H9 (cell line): ENCODE data around the gene STAMBP. TPM values are rescaled to one million over a fixed set of nuclear protein-coding genes. Genes with fewer than 3 reads are reported as not detected.

Experiments
- DNase-seq: peaks from one replicate; pipeline ENCODE4 v3.0.0-alpha.2; 2017
- H2AFZ ChIP-seq: one replicate; pipeline ENCODE4 v1.6.1; 2013; ENCODE audit warnings: mild to moderate bottlenecking, low read length, control low read depth, moderate library complexity
- H2AK5ac ChIP-seq: 2 replicates; pipeline ENCODE4 v1.6.1; 2013; ENCODE audit warnings: low read length, control low read depth, mixed read lengths; ENCODE audit not compliant: insufficient read length
- H2BK120ac ChIP-seq: one replicate; pipeline ENCODE4 v1.6.1; 2013; ENCODE audit warnings: low read depth, mild to moderate bottlenecking, low read length, control low read depth, inconsistent platforms; ENCODE audit not compliant: poor library complexity, severe bottlenecking
- H2BK12ac ChIP-seq: 2 replicates; pipeline ENCODE4 v1.6.1; 2013; ENCODE audit warnings: low read length, control low read depth, mixed read lengths, low read depth; ENCODE audit not compliant: insufficient read length
- H2BK15ac ChIP-seq: 2 replicates; pipeline ENCODE4 v1.6.1; 2013; ENCODE audit warnings: low read depth, low read length, control low read depth
- H2BK20ac ChIP-seq: one replicate; pipeline ENCODE4 v1.6.1; 2013; ENCODE audit warnings: low read depth, mild to moderate bottlenecking, low read length, control low read depth, inconsistent platforms; ENCODE audit not compliant: poor library complexity, severe bottlenecking
- H2BK5ac ChIP-seq: 2 replicates; pipeline ENCODE4 v1.6.1; 2013; ENCODE audit warnings: low read length, control low read depth, mixed read lengths; ENCODE audit not compliant: insufficient read length
- H3K14ac ChIP-seq: 2 replicates; pipeline ENCODE4 v1.6.1; 2013; ENCODE audit warnings: low read length, control low read depth; ENCODE audit not compliant: insufficient read depth
- H3K18ac ChIP-seq: 2 replicates; pipeline ENCODE4 v1.6.1; 2013; ENCODE audit warnings: low read depth, mild to moderate bottlenecking, mixed read lengths, low read length, control low read depth; ENCODE audit not compliant: insufficient read length
- H3K23ac ChIP-seq: 2 replicates; pipeline ENCODE4 v1.6.1; 2013; ENCODE audit warnings: low read length, control low read depth, mixed read lengths, low read depth; ENCODE audit not compliant: insufficient read length
- H3K23me2 ChIP-seq: 2 replicates; pipeline ENCODE4 v1.6.1; 2013; ENCODE audit warnings: low read depth, mild to moderate bottlenecking, mixed read lengths, low read length, control low read depth; ENCODE audit not compliant: insufficient read length, poor library complexity, severe bottlenecking
- H3K27ac ChIP-seq: 2 replicates; pipeline ENCODE4 v1.5.1; 2013; ENCODE audit warnings: low read length, control low read depth, mixed read lengths, low read depth; ENCODE audit not compliant: insufficient read length
- H3K27me3 ChIP-seq: 2 replicates; pipeline ENCODE4 v1.6.1; 2013; ENCODE audit warnings: low read length, control low read depth, inconsistent platforms; ENCODE audit not compliant: insufficient read depth
- H3K4ac ChIP-seq: 2 replicates; pipeline ENCODE4 v1.6.1; 2013; ENCODE audit warnings: low read depth, mild to moderate bottlenecking, control low read depth, inconsistent platforms, low read length, moderate library complexity
- H3K4me1 ChIP-seq: 2 replicates; pipeline ENCODE4 v1.6.1; 2013; ENCODE audit warnings: low read length, control low read depth, inconsistent platforms; ENCODE audit not compliant: insufficient read depth
- H3K4me2 ChIP-seq: 2 replicates; pipeline ENCODE4 v1.6.1; 2013; ENCODE audit warnings: low read length, control low read depth, mixed read lengths; ENCODE audit not compliant: insufficient read length, insufficient read depth
- H3K56ac ChIP-seq: 2 replicates; pipeline ENCODE4 v1.6.1; 2013; ENCODE audit warnings: low read depth, mild to moderate bottlenecking, mixed read lengths, low read length, control low read depth; ENCODE audit not compliant: insufficient read length
- H3K79me1 ChIP-seq: 2 replicates; pipeline ENCODE4 v1.6.1; 2013; ENCODE audit warnings: low read depth, mild to moderate bottlenecking, moderate library complexity, low read length, control low read depth, inconsistent platforms; ENCODE audit not compliant: insufficient read depth, poor library complexity, severe bottlenecking
- H3K79me2 ChIP-seq: 2 replicates; pipeline ENCODE4 v1.6.1; 2013; ENCODE audit warnings: low read length, control low read depth, inconsistent platforms; ENCODE audit not compliant: insufficient read depth
- H3K9ac ChIP-seq: 2 replicates; pipeline ENCODE4 v1.6.1; 2013; ENCODE audit warnings: low read length, control low read depth, mixed read lengths; ENCODE audit not compliant: insufficient read length; ENCODE audit errors: extremely low read depth
- H3K9me3 ChIP-seq: one replicate; pipeline ENCODE4 v1.6.1; 2013; ENCODE audit warnings: low read depth, low read length, inconsistent platforms; ENCODE audit not compliant: control insufficient read depth
- H3T11ph ChIP-seq: one replicate; pipeline ENCODE4 v1.6.1; 2013; ENCODE audit warnings: mild to moderate bottlenecking, low read length, control low read depth, inconsistent platforms
- H4K20me1 ChIP-seq: one replicate; pipeline ENCODE4 v1.6.1; 2013; ENCODE audit not compliant: control insufficient read depth, insufficient read length, insufficient read depth
- H4K5ac ChIP-seq: 2 replicates; pipeline ENCODE4 v1.6.1; 2013; ENCODE audit warnings: low read depth, mild to moderate bottlenecking, mixed read lengths, low read length, control low read depth; ENCODE audit not compliant: insufficient read length
- H4K8ac ChIP-seq: replicated peaks from 2 replicates; pipeline ENCODE4 v1.6.1; 2013; ENCODE audit warnings: low read length, control low read depth, mixed read lengths, low read depth; ENCODE audit not compliant: insufficient read length
- H4K91ac ChIP-seq: 2 replicates; pipeline ENCODE4 v1.6.1; 2013; ENCODE audit warnings: low read depth, mild to moderate bottlenecking, moderate library complexity, mixed read lengths, low read length, control low read depth; ENCODE audit not compliant: insufficient read length
- H3K27ac Mint-ChIP-seq, 3 experiments: 2 replicates in 2 of 3; 3 replicates in 1 of 3; pipeline ENCODE4 v1.8.0; 2020 to 2021; ENCODE audit warnings: mixed read lengths in 3 of 3, mild to moderate bottlenecking in 1 of 3, moderate library complexity in 1 of 3
- H3K27me3 Mint-ChIP-seq: 2 replicates; pipeline ENCODE4 v1.8.0; 2021; ENCODE audit warnings: low read depth, mild to moderate bottlenecking, moderate library complexity, mixed read lengths
- H3K36me3 Mint-ChIP-seq, 3 experiments: 2 replicates in 2 of 3; 3 replicates in 1 of 3; pipeline ENCODE4 v1.8.0; 2020 to 2021; ENCODE audit warnings: low read depth in 3 of 3, mixed read lengths in 3 of 3; ENCODE audit not compliant: insufficient read depth in 1 of 3
- H3K4me1 Mint-ChIP-seq, 2 experiments: 2 replicates each; pipeline ENCODE4 v1.8.0; 2020; ENCODE audit warnings: mixed read lengths in 2 of 2
- H3K4me3 Mint-ChIP-seq, 2 experiments: 2 replicates in 1 of 2; 3 replicates in 1 of 2; pipeline ENCODE4 v1.8.0; 2020 to 2021; ENCODE audit warnings: mild to moderate bottlenecking in 2 of 2, mixed read lengths in 2 of 2, moderate library complexity in 1 of 2
- H3K9me3 Mint-ChIP-seq, 2 experiments: 2 replicates in 1 of 2; 3 replicates in 1 of 2; pipeline ENCODE4 v1.8.0; 2020; ENCODE audit warnings: mild to moderate bottlenecking in 2 of 2, mixed read lengths in 2 of 2, moderate library complexity in 1 of 2
- CTCF ChIP-seq: fragments of 200-600 bp; sonication (generic); conservative IDR thresholded peaks from 3 replicates; pipeline ENCODE4 v1.8.0; 2021; ENCODE audit warnings: antibody characterized with exemption, mild to moderate bottlenecking
- WGBS: extraction: QIAGEN DNeasy Blood & Tissue Kit; methylation state at CpG from one replicate; pipeline ENCODE4 v1.1.7; 2013; ENCODE audit warnings: missing lambda C conversion rate, low lambda C conversion rate, mixed read lengths; ENCODE audit not compliant: insufficient read length; ENCODE audit errors: extremely low coverage; 5-methylcytosine and 5-hydroxymethylcytosine counted together
- total RNA-seq: library from RNA; stranded (reverse); gene quantifications from 2 replicates; pipeline ENCODE4 v1.2.1, GENCODE V29; 2021

STAMBP gene
- total RNA-seq, 1 experiment from 2014 or later: 45.5 TPM

GRCh38 chr2:73908689-73909652 is 80.2 kb downstream of the STAMBP start:
- no peaks in the 10 kb centered on the region for H3K9me3 Mint-ChIP-seq
- Histone ChIP-seq H3K27ac (no peak overlapping the region), H3K23me2 (no peaks in the 10 kb centered on the region), H4K91ac (no peak overlapping the region), H3K79me2 (no peaks in the 10 kb centered on the region), H3K4ac (no peak overlapping the region), H2BK15ac (no peak overlapping the region), H3K14ac (no peak overlapping the region), H3K4me1 (no peaks in the 10 kb centered on the region), H4K20me1 (no peaks in the 10 kb centered on the region), H2BK5ac (no peak overlapping the region), H2BK20ac (no peak overlapping the region), H3K79me1 (no peaks in the 10 kb centered on the region), H3K56ac (no peak overlapping the region), H2BK120ac (no peak overlapping the region), H2BK12ac (no peak overlapping the region), H3K18ac (no peak overlapping the region), H3K23ac (no peak overlapping the region), H3K4me2 (no peak overlapping the region), H3K9me3 (no peaks in the 10 kb centered on the region), H3K9ac (no peak overlapping the region), H2AFZ (no peak overlapping the region), H4K5ac (no peak overlapping the region), H3T11ph (no peak overlapping the region), H4K8ac (no peak overlapping the region), H2AK5ac (no peak overlapping the region), H3K27me3 (no peaks in the 10 kb centered on the region)
- no peak overlapping the region for H3K4me3 Mint-ChIP-seq
- no peak overlapping the region; a peak in 1 of 7 replicates for H3K27ac Mint-ChIP-seq
- H3K36me3 Mint-ChIP-seq: no peaks in the 10 kb centered on the region
- H3K27me3 Mint-ChIP-seq: no peaks in the 10 kb centered on the region; the same call in 1 of the 2 replicates
- DNase-seq: no peak
- no CpG with 5 or more reads among the region's 10 CpGs for WGBS
- peaks cover 4 to 5% of the 10 kb centered on the region in 2 experiments for H3K4me1 Mint-ChIP-seq
- no peak for TF ChIP-seq CTCF
